Right lung (tissue), 5 donors: ENCODE measurements around the gene VPS13A. TPM values are rescaled to one million over a fixed set of nuclear protein-coding genes. Genes with fewer than 3 reads are reported as not detected.

Experiments used
- DNase-seq, 2 donors: peaks; one replicate each; pipeline ENCODE4 v3.0.0-alpha.2; 2013
- polyA plus RNA-seq, 5 donors: library from polyadenylated mRNA; unstranded; fragments of 120-200 nt; gene quantifications; one replicate each; pipeline versions ENCODE4 v1.2.1 to v1.2.3, GENCODE V29; 2013; ENCODE audit warnings: inconsistent platforms in 1 of 5, low replicate concordance in 1 of 5; ENCODE audit not compliant: insufficient read length in 5 of 5, insufficient read depth in 1 of 5

VPS13A gene
- polyA plus RNA-seq, 5 donors = 14.4 to 35.1 (median 28.8) TPM

- DNase-seq = peak; percentile 64 to 76
Observed at GRCh38 chr9:77456829-77457437, 279.6 kb downstream of the VPS13A start.

DNA sequence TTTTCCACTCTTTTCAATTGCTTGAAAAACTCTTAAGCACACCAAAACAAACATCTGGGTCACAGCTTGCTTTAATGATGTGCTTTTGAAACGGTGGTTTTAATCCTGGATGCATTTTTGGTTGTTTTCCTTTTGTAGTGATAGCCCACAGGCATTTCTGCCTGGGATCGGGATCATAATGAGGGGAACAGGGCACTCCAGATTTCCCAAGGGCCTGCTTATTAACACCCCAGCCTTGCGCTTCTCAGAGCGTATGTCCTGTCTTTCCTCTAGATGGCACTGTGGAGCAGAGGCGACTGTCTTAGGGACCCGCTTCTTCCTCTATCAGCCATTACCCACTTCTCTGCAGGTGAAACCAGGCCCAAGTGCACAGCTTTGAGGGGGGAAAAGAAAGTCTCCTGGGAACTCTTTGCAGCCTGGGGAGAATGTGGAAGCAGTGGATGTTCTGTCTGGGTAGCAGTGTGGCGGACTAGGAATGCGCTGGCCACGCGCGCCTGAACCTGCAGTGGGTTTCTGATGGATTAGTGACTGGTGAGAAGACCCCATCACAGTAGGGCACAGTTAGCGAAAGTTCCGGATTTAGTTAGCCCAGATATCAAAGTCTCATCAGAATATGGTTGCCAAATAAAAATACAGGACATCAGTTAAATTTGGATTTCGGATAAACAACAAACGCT is 280.7 kb downstream of the VPS13A start:
- DNase-seq = peak; percentile 65 to 67

DNA sequence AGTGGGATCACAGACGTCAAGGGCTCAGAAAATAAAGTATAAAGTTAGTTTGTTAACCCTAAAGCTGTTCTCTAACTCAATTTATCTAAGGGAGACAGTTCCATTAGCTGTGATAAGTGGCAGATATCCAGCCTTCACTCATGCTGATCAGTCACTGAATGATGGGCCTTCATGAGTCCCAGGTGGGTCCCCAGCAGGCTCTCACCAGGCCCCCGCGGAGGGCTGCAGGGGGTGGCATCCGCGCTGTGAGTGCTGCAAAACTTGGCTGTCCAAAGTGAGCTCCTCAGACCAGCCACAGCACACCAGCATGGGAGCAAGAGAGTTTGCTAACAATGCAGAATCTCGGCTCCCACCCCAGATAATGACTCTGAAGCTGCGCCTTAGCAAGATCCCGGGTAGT is 283.6 kb downstream of the VPS13A start:
- no peak for DNase-seq

- DNase-seq = no peak
Observed at GRCh38 chr9:77462066-77462465, 284.7 kb downstream of the VPS13A start.

- peak; percentile 39 to 49 for DNase-seq
Observed at GRCh38 chr9:77463151-77463550, 285.8 kb downstream of the VPS13A start.

DNA sequence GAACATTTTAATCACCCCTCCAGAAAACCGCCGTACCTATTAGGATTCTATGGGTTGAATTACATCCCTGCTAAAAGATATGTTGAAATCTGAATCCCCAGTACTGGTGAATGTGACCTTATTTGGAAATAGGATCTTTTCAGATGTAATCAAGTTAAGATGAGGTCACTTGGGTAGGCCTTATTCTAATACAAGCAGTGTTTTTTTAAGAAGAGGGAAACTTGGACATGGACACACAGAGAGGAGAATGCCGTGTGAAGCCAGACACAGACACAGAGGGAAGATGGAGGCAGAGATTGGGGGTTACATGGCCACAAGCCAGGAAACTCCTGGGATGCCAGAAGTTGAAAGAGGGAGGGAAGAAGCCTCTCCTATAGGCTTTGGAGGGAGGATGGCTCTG is 287.3 kb downstream of the VPS13A start:
- no peak for DNase-seq

DNA sequence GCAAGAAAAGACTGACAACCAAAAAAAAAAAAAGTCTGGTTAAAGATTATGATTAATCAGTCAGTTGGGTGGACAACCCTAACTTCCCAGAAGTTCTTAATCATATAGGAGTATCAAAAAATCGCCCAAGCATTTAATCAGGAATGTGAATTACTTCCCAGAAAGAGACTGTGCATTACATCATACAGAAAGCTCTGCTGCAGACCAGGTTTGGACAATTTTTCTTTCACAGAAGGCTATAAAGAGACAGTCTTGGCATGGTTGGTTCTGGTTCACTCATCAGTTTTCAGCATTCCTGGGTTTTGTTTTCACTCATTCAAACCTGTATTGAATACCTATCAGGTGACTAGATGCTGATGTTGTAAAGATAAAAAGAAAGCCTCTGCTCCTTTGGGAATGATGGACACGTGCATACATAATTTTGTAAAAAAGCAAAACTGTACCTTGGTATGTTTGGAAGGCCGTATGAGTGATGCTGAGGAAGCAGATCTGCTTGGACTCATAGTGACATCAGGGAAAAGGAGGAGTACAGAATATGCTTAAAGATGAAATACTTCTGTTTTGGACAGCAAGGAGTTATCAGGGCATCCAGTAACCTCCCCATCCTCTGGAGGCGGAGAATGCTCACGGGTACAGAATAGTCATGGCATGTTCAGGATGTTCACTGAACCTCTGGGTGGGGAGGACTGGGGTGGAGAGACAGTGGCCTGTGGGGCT is 292.3 kb downstream of the VPS13A start:
- no peak for DNase-seq

Other genes starting within 250 kb of the VPS13A start
- not detected for gene FOXB2, start 157.9 kb upstream of the VPS13A start, polyA plus RNA-seq